H9 (cell line): ENCODE measurements around the gene LSM3. TPM values are rescaled to one million over a fixed set of nuclear protein-coding genes. Genes with fewer than 3 reads are reported as not detected.

Experiments used
- DNase-seq: peaks from one replicate; pipeline ENCODE4 v3.0.0-alpha.2; 2017
- H2AFZ ChIP-seq: one replicate; pipeline ENCODE4 v1.6.1; 2013; ENCODE audit warnings: mild to moderate bottlenecking, low read length, control low read depth, moderate library complexity
- H2AK5ac ChIP-seq: 2 replicates; pipeline ENCODE4 v1.6.1; 2013; ENCODE audit warnings: low read length, control low read depth, mixed read lengths; ENCODE audit not compliant: insufficient read length
- H2BK120ac ChIP-seq: one replicate; pipeline ENCODE4 v1.6.1; 2013; ENCODE audit warnings: low read depth, mild to moderate bottlenecking, low read length, control low read depth, inconsistent platforms; ENCODE audit not compliant: poor library complexity, severe bottlenecking
- H2BK12ac ChIP-seq: 2 replicates; pipeline ENCODE4 v1.6.1; 2013; ENCODE audit warnings: low read length, control low read depth, mixed read lengths, low read depth; ENCODE audit not compliant: insufficient read length
- H2BK15ac ChIP-seq: 2 replicates; pipeline ENCODE4 v1.6.1; 2013; ENCODE audit warnings: low read depth, low read length, control low read depth
- H2BK20ac ChIP-seq: one replicate; pipeline ENCODE4 v1.6.1; 2013; ENCODE audit warnings: low read depth, mild to moderate bottlenecking, low read length, control low read depth, inconsistent platforms; ENCODE audit not compliant: poor library complexity, severe bottlenecking
- H2BK5ac ChIP-seq: 2 replicates; pipeline ENCODE4 v1.6.1; 2013; ENCODE audit warnings: low read length, control low read depth, mixed read lengths; ENCODE audit not compliant: insufficient read length
- H3K14ac ChIP-seq: 2 replicates; pipeline ENCODE4 v1.6.1; 2013; ENCODE audit warnings: low read length, control low read depth; ENCODE audit not compliant: insufficient read depth
- H3K18ac ChIP-seq: 2 replicates; pipeline ENCODE4 v1.6.1; 2013; ENCODE audit warnings: low read depth, mild to moderate bottlenecking, mixed read lengths, low read length, control low read depth; ENCODE audit not compliant: insufficient read length
- H3K23ac ChIP-seq: 2 replicates; pipeline ENCODE4 v1.6.1; 2013; ENCODE audit warnings: low read length, control low read depth, mixed read lengths, low read depth; ENCODE audit not compliant: insufficient read length
- H3K23me2 ChIP-seq: 2 replicates; pipeline ENCODE4 v1.6.1; 2013; ENCODE audit warnings: low read depth, mild to moderate bottlenecking, mixed read lengths, low read length, control low read depth; ENCODE audit not compliant: insufficient read length, poor library complexity, severe bottlenecking
- H3K27ac ChIP-seq: 2 replicates; pipeline ENCODE4 v1.5.1; 2013; ENCODE audit warnings: low read length, control low read depth, mixed read lengths, low read depth; ENCODE audit not compliant: insufficient read length
- H3K27me3 ChIP-seq: 2 replicates; pipeline ENCODE4 v1.6.1; 2013; ENCODE audit warnings: low read length, control low read depth, inconsistent platforms; ENCODE audit not compliant: insufficient read depth
- H3K4ac ChIP-seq: 2 replicates; pipeline ENCODE4 v1.6.1; 2013; ENCODE audit warnings: low read depth, mild to moderate bottlenecking, control low read depth, inconsistent platforms, low read length, moderate library complexity
- H3K4me1 ChIP-seq: 2 replicates; pipeline ENCODE4 v1.6.1; 2013; ENCODE audit warnings: low read length, control low read depth, inconsistent platforms; ENCODE audit not compliant: insufficient read depth
- H3K4me2 ChIP-seq: 2 replicates; pipeline ENCODE4 v1.6.1; 2013; ENCODE audit warnings: low read length, control low read depth, mixed read lengths; ENCODE audit not compliant: insufficient read length, insufficient read depth
- H3K56ac ChIP-seq: 2 replicates; pipeline ENCODE4 v1.6.1; 2013; ENCODE audit warnings: low read depth, mild to moderate bottlenecking, mixed read lengths, low read length, control low read depth; ENCODE audit not compliant: insufficient read length
- H3K79me1 ChIP-seq: 2 replicates; pipeline ENCODE4 v1.6.1; 2013; ENCODE audit warnings: low read depth, mild to moderate bottlenecking, moderate library complexity, low read length, control low read depth, inconsistent platforms; ENCODE audit not compliant: insufficient read depth, poor library complexity, severe bottlenecking
- H3K79me2 ChIP-seq: 2 replicates; pipeline ENCODE4 v1.6.1; 2013; ENCODE audit warnings: low read length, control low read depth, inconsistent platforms; ENCODE audit not compliant: insufficient read depth
- H3K9ac ChIP-seq: 2 replicates; pipeline ENCODE4 v1.6.1; 2013; ENCODE audit warnings: low read length, control low read depth, mixed read lengths; ENCODE audit not compliant: insufficient read length; ENCODE audit errors: extremely low read depth
- H3K9me3 ChIP-seq: one replicate; pipeline ENCODE4 v1.6.1; 2013; ENCODE audit warnings: low read depth, low read length, inconsistent platforms; ENCODE audit not compliant: control insufficient read depth
- H3T11ph ChIP-seq: one replicate; pipeline ENCODE4 v1.6.1; 2013; ENCODE audit warnings: mild to moderate bottlenecking, low read length, control low read depth, inconsistent platforms
- H4K20me1 ChIP-seq: one replicate; pipeline ENCODE4 v1.6.1; 2013; ENCODE audit not compliant: control insufficient read depth, insufficient read length, insufficient read depth
- H4K5ac ChIP-seq: 2 replicates; pipeline ENCODE4 v1.6.1; 2013; ENCODE audit warnings: low read depth, mild to moderate bottlenecking, mixed read lengths, low read length, control low read depth; ENCODE audit not compliant: insufficient read length
- H4K8ac ChIP-seq: replicated peaks from 2 replicates; pipeline ENCODE4 v1.6.1; 2013; ENCODE audit warnings: low read length, control low read depth, mixed read lengths, low read depth; ENCODE audit not compliant: insufficient read length
- H4K91ac ChIP-seq: 2 replicates; pipeline ENCODE4 v1.6.1; 2013; ENCODE audit warnings: low read depth, mild to moderate bottlenecking, moderate library complexity, mixed read lengths, low read length, control low read depth; ENCODE audit not compliant: insufficient read length
- H3K27ac Mint-ChIP-seq, 3 experiments: 2 replicates in 2 of 3; 3 replicates in 1 of 3; pipeline ENCODE4 v1.8.0; 2020 to 2021; ENCODE audit warnings: mixed read lengths in 3 of 3, mild to moderate bottlenecking in 1 of 3, moderate library complexity in 1 of 3
- H3K27me3 Mint-ChIP-seq: 2 replicates; pipeline ENCODE4 v1.8.0; 2021; ENCODE audit warnings: low read depth, mild to moderate bottlenecking, moderate library complexity, mixed read lengths
- H3K36me3 Mint-ChIP-seq, 3 experiments: 2 replicates in 2 of 3; 3 replicates in 1 of 3; pipeline ENCODE4 v1.8.0; 2020 to 2021; ENCODE audit warnings: low read depth in 3 of 3, mixed read lengths in 3 of 3; ENCODE audit not compliant: insufficient read depth in 1 of 3
- H3K4me1 Mint-ChIP-seq, 2 experiments: 2 replicates each; pipeline ENCODE4 v1.8.0; 2020; ENCODE audit warnings: mixed read lengths in 2 of 2
- H3K4me3 Mint-ChIP-seq, 2 experiments: 2 replicates in 1 of 2; 3 replicates in 1 of 2; pipeline ENCODE4 v1.8.0; 2020 to 2021; ENCODE audit warnings: mild to moderate bottlenecking in 2 of 2, mixed read lengths in 2 of 2, moderate library complexity in 1 of 2
- H3K9me3 Mint-ChIP-seq, 2 experiments: 2 replicates in 1 of 2; 3 replicates in 1 of 2; pipeline ENCODE4 v1.8.0; 2020; ENCODE audit warnings: mild to moderate bottlenecking in 2 of 2, mixed read lengths in 2 of 2, moderate library complexity in 1 of 2
- CTCF ChIP-seq: fragments of 200-600 bp; sonication (generic); conservative IDR thresholded peaks from 3 replicates; pipeline ENCODE4 v1.8.0; 2021; ENCODE audit warnings: antibody characterized with exemption, mild to moderate bottlenecking
- WGBS: extraction: QIAGEN DNeasy Blood & Tissue Kit; methylation state at CpG from one replicate; pipeline ENCODE4 v1.1.7; 2013; ENCODE audit warnings: missing lambda C conversion rate, low lambda C conversion rate, mixed read lengths; ENCODE audit not compliant: insufficient read length; ENCODE audit errors: extremely low coverage; 5-methylcytosine and 5-hydroxymethylcytosine counted together
- total RNA-seq: library from RNA; stranded (reverse); gene quantifications from 2 replicates; pipeline ENCODE4 v1.2.1, GENCODE V29; 2021

The LSM3 gene
- total RNA-seq, 1 experiment from 2014 or later, result 24.4 TPM

GRCh38 chr3:14129296-14129695 lies 49.3 kb upstream of the LSM3 start:
- Histone ChIP-seq H2AK5ac (no peak overlapping the region), H4K8ac (no peak overlapping the region), H2BK5ac (no peak overlapping the region), H3K27me3 (no peaks in the 10 kb centered on the region), H3T11ph (no peak overlapping the region), H2AFZ (no peak overlapping the region), H2BK15ac (no peak overlapping the region), H4K91ac (no peak overlapping the region), H3K14ac (no peak overlapping the region), H4K20me1 (no peaks in the 10 kb centered on the region), H3K27ac (no peak overlapping the region), H3K9me3 (no peaks in the 10 kb centered on the region), H3K23ac (no peak overlapping the region), H3K56ac (no peak overlapping the region), H4K5ac (no peak overlapping the region), H2BK20ac (no peak overlapping the region), H3K23me2 (peaks cover 7% of the 10 kb centered on the region), H3K4me2 (no peak overlapping the region), H3K4me1 (no peaks in the 10 kb centered on the region), H3K9ac (no peak overlapping the region), H2BK12ac (no peak overlapping the region), H3K4ac (no peak overlapping the region), H3K79me1 (peaks cover 9% of the 10 kb centered on the region), H3K79me2 (peaks cover 3% of the 10 kb centered on the region; the same call in 1 of the 2 replicates), H2BK120ac (no peak overlapping the region), H3K18ac (no peak overlapping the region)
- TF ChIP-seq CTCF, result no peak
- no peak overlapping the region for H3K4me3 Mint-ChIP-seq
- WGBS, result no CpG with 5 or more reads among the region's 6 CpGs
- peaks cover 6 to 11% of the 10 kb centered on the region in 2 experiments for H3K4me1 Mint-ChIP-seq
- H3K27me3 Mint-ChIP-seq, result no peaks in the 10 kb centered on the region
- DNase-seq, result no peak
- H3K27ac Mint-ChIP-seq, result peak overlapping the region in 1 of 3 experiments; percentile 11; a peak in 1 of 7 replicates
- peaks cover 29 to 66% (median 58%) of the 10 kb centered on the region in 3 experiments; a peak in 6 of 7 replicates for H3K36me3 Mint-ChIP-seq
- H3K9me3 Mint-ChIP-seq, result no peaks in the 10 kb centered on the region; a peak in 1 of 5 replicates
